Astrocyte of the hippocampus (primary cell): ENCODE measurements around the gene PSEN2.

Experiments
- DNase-seq: peaks from one replicate; pipeline ENCODE4 v3.0.0; 2011; ENCODE audit warnings: low read depth, low spot score

Gene PSEN2

DNA sequence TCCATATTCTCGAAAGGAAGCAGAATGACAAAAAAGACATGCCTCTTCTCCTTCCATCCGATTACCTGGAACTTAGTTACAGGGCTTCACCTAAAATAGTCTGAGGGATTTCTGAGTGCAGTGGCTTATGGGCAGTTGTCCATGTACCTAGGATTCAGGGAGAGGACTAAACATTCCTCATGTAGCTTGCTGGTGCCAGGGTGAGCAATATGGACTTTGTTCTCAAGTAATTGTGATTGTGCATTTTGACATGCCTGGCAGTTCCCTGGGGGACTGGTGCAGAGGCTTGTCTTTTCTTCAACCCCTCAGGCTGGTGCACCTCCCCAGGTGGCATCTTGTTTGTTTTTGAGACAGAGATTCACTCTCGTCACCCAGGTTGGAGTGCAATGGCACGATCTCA is 6.1 kb upstream of the PSEN2 start:
- DNase-seq = no peak

GRCh38 chr1:226865590-226865989 is 4.8 kb upstream of the PSEN2 start:
- no peak for DNase-seq

- DNase-seq = no peak
Measured at GRCh38 chr1:226867461-226868054, 2.9 kb upstream of the PSEN2 start.

- no peak for DNase-seq
Measured at GRCh38 chr1:226868726-226869125, 1.7 kb upstream of the PSEN2 start.

DNA sequence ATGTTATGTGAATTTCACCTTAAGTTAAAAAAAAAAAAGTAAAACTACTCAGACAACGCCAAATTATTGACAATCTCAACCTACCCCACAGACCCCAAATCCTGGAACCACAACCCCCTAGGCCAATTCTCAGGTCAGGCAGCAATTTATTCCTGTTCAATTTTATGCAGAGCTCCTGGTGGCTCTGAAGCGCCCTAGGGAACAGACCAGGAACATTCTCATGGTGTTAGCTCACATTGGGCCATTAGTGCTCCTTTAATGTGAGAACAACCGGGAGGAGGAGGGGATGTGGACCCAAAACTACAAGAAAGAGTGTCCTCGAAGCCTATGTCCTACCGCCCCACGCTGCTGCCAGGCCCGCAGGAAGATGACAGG is 403 bp upstream of the PSEN2 start:
- DNase-seq = no peak

- DNase-seq = no peak
Measured at GRCh38 chr1:226871636-226872327, 1.4 kb downstream of the PSEN2 start.

DNA sequence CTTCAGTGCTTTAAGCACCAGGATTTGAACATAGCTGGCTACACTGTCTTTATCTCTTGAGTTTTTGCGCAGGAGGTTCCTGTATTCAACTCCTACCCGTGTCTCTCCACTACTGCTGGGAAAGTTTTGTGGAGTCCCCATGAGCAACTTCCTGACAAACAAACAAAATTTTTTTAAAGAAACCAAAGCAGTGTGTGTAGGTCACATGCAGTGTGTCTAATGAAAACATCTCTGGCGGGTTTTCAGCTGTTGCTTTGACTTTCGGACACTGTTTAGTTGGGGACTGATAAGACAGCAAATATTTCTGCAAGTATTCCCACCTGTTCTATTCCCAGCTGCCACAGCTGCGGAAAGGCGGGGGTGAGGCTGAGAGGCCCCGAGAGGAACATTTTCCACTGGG is 2.0 kb downstream of the PSEN2 start:
- DNase-seq = no peak

DNA sequence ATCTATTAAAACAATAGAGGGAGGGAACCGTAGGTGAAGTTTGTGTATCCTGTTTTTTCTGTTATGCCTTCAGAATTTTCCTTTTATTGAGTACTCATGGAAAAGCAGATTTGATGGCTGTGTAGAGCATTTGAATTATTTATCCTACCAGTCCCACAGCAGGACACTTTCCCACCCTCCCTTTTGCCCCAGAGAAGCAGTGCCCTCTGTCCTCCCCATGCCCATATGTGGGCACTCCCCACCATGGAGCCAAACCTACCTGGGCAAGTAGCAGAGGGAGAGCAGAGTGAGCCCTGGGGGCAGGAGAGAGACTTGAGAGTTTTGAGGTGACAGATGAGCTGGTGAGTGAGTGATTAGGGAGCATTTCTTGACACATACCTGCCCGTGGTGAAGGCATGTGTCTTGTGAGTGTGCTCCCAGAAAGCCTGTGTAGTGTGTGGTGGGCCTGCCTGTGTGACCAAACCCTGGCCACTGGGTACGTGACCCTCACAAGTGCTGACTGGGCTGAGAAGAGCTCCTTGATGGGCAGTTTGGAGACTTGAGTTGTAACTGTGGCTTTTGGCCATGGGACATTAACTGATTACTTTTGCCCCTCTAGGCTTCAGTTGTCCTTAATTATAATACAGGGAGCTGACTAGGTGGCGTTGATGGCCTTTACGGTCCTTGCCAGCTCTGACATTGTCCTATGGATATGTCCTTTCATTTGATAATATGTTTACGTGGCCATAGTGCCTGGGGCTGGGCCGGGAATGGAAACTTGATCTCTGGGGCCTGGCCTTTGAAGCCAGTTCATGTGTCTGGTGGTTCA is 3.6 kb downstream of the PSEN2 start:
- no peak for DNase-seq

- DNase-seq = no peak
Measured at GRCh38 chr1:226874579-226875425, 4.4 kb downstream of the PSEN2 start.

DNA sequence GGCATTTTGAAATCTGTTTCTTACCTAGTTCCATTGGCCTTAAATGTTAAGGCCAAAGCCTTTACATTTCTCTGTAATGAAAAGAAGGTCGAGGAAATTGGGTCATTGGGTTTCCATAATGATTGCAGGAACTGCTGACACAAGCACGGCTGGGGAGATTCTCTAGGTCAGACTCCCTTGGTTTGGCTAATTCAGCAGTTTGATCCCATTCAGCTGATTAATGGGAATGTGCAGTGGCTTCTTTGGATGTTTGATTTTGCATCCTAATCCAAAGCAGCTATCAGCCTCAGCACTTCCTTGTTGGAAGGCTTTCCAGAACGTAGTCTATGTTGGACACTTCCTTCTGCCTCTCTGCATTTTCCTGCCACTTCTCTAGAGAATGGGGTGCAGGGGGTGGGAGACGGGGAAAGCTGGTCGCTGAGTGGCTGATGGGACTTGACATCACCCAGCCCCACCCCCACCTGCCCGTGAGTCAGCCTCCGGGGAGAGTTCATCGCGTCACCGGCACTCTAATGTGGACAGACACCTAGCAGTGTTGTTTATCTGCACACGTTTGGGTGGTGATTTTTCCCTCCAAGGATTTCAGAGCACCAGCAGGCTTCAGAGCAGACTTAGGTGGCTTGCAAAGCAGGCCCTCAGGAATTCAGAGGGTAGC is 5.4 kb downstream of the PSEN2 start:
- peak; percentile 73 for DNase-seq

DNA sequence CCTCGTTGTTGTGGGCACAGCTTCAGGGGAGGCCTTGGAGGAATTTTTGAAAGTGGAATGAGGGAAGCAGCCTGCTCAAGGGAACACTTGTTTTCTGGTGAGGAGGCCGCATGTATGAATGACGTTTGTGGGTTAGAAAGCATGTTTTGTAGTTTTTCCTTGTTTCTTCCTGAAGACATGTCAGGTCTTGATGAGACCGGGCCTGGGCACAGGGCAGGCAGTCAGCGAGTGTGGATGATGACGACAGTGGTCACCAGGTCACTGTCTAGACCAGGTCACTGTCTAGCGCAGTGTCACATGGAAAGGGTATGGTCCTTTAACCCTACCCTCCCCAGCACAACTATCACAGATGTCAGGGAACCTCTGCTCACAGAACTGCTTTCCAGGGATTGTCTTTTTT is 7.3 kb downstream of the PSEN2 start:
- no peak for DNase-seq

GRCh38 chr1:226880372-226881287 is 10.2 kb downstream of the PSEN2 start:
- DNase-seq = no peak

GRCh38 chr1:226881515-226882185 is 11.2 kb downstream of the PSEN2 start:
- no peak for DNase-seq

- DNase-seq = no peak
Measured at GRCh38 chr1:226882187-226882586, 11.8 kb downstream of the PSEN2 start.

GRCh38 chr1:226882631-226883409 is 12.4 kb downstream of the PSEN2 start:
- peak; percentile 20 for DNase-seq

DNA sequence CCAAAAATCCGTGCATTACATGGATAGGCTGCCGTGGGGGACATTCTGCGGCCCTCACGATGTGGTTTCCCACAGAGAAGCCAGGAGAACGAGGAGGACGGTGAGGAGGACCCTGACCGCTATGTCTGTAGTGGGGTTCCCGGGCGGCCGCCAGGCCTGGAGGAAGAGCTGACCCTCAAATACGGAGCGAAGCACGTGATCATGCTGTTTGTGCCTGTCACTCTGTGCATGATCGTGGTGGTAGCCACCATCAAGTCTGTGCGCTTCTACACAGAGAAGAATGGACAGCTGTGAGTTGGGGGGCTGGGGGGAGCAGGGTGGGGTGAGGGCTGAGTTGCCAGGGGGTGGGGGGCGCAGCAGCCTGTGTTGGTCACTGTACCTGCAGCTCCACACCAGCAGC is 13.2 kb downstream of the PSEN2 start:
- no peak for DNase-seq

- DNase-seq = no peak
Measured at GRCh38 chr1:226884116-226884625, 13.8 kb downstream of the PSEN2 start.

- DNase-seq = no peak
Measured at GRCh38 chr1:226884966-226885820, 14.8 kb downstream of the PSEN2 start.
